HepG2 (cell line): ENCODE data around the gene EFNA3. TPM values are rescaled to one million over a fixed set of nuclear protein-coding genes. Genes with fewer than 3 reads are reported as not detected.

ENCODE experiments used
- ADNP ChIP-seq: sonication (generic); formaldehyde crosslinking; IDR thresholded peaks from 2 replicates; pipeline ENCODE4 v1.4.0; 2020; ENCODE audit warnings: missing genetic modification reagents
- AHR ChIP-seq: IDR thresholded peaks from 2 replicates; pipeline ENCODE4 v1.6.1; 2018; ENCODE audit warnings: missing genetic modification reagents, missing compliant biosample characterization
- CEBPB ChIP-seq: IDR thresholded peaks from 2 replicates; pipeline ENCODE4 v1.6.1; 2011; ENCODE audit warnings: low read depth, low read length, improper control_type of control experiment, borderline replicate concordance
- FUBP1 ChIP-seq: sonication (generic); formaldehyde crosslinking; IDR thresholded peaks from 2 replicates; pipeline ENCODE4 v1.5.1; 2020; ENCODE audit warnings: missing genetic modification reagents, mild to moderate bottlenecking, borderline replicate concordance
- HES4 ChIP-seq: sonication (generic); formaldehyde crosslinking; IDR thresholded peaks from 2 replicates; pipeline ENCODE4 v1.9.0; 2021; ENCODE audit warnings: mild to moderate bottlenecking, missing genetic modification reagents, borderline replicate concordance
- IRF1 ChIP-seq: sonication (generic); formaldehyde crosslinking; IDR thresholded peaks from 2 replicates; pipeline ENCODE4 v1.4.0; 2020; ENCODE audit warnings: low read depth, mild to moderate bottlenecking, missing genetic modification reagents
- MED1 ChIP-seq: sonication (generic); formaldehyde crosslinking; IDR thresholded peaks from 2 replicates; pipeline ENCODE4 v1.4.0; 2020; ENCODE audit warnings: missing genetic modification reagents
- PRDM4 ChIP-seq: sonication (generic); formaldehyde crosslinking; IDR thresholded peaks from 2 replicates; pipeline ENCODE4 v1.9.0; 2021; ENCODE audit warnings: missing genetic modification reagents, borderline replicate concordance
- RARA ChIP-seq: IDR thresholded peaks from 2 replicates; pipeline ENCODE4 v1.6.1; 2016; ENCODE audit warnings: missing genetic modification reagents, missing compliant biosample characterization
- SNAPC2 ChIP-seq: sonication (generic); formaldehyde crosslinking; IDR thresholded peaks from 2 replicates; pipeline ENCODE4 v1.8.1; 2022; ENCODE audit warnings: mild to moderate bottlenecking, missing genetic modification reagents
- SRF ChIP-seq: IDR thresholded peaks from 2 replicates; pipeline ENCODE4 v1.6.1; 2011; ENCODE audit warnings: mild to moderate bottlenecking, low read depth, low read length, moderate library complexity
- TARDBP ChIP-seq: sonication (generic); formaldehyde crosslinking; IDR thresholded peaks from 2 replicates; pipeline ENCODE4 v1.8.0; 2022; ENCODE audit warnings: mild to moderate bottlenecking, missing genetic modification reagents
- ZBTB43 ChIP-seq: sonication (generic); formaldehyde crosslinking; conservative IDR thresholded peaks from 2 replicates; pipeline ENCODE4 v1.4.0; 2020; ENCODE audit warnings: missing genetic modification reagents
- ZFP36 ChIP-seq: fragments of 150-350 bp; IDR thresholded peaks from 2 replicates; pipeline ENCODE4 v1.6.1; 2018; ENCODE audit warnings: borderline replicate concordance, low read length, low read depth; ENCODE audit not compliant: partially characterized antibody
- ZNF333 ChIP-seq: sonication (generic); formaldehyde crosslinking; IDR thresholded peaks from 2 replicates; pipeline ENCODE4 v1.4.0; 2020; ENCODE audit warnings: mild to moderate bottlenecking, missing genetic modification reagents, borderline replicate concordance
- ZNF761 ChIP-seq: sonication (generic); formaldehyde crosslinking; conservative IDR thresholded peaks from 2 replicates; pipeline ENCODE4 v1.4.0; 2020; ENCODE audit warnings: mild to moderate bottlenecking, missing genetic modification reagents
- ZSCAN29 ChIP-seq: sonication (generic); formaldehyde crosslinking; conservative IDR thresholded peaks from 2 replicates; pipeline ENCODE4 v1.4.0; 2020; ENCODE audit warnings: mild to moderate bottlenecking, missing genetic modification reagents
- ZSCAN9 ChIP-seq: IDR thresholded peaks from 2 replicates; pipeline ENCODE4 v1.6.1; 2016; ENCODE audit warnings: borderline replicate concordance
- ZZZ3 ChIP-seq: sonication (generic); formaldehyde crosslinking; IDR thresholded peaks from 2 replicates; pipeline ENCODE4 v1.4.0; 2020; ENCODE audit warnings: missing genetic modification reagents, mild to moderate bottlenecking, borderline replicate concordance
- polyA plus RNA-seq, 8 experiments: library from polyadenylated mRNA; depleted of rRNA in 3 of 8; stranded (reverse) in 7 of 8; unstranded in 1 of 8; fragments of >200 nt; fragmentation: Illumina TruSeq in 4 of 8; extraction: Trizol in 4 of 8; gene quantifications; 2 replicates each; pipeline versions ENCODE4 v1.2.1 to v1.2.3, GENCODE V29; 2011 to 2016; ENCODE audit warnings: low read depth in 4 of 8, missing spikeins in 1 of 8, mixed read lengths in 1 of 8; ENCODE audit not compliant: insufficient read depth in 1 of 8
- total RNA-seq, 5 experiments: library from RNA; depleted of rRNA; stranded (reverse); fragments of >200 nt; fragmentation: Illumina TruSeq; extraction: Trizol; gene quantifications; 2 replicates each; pipeline ENCODE4 v1.2.3, GENCODE V29; 2016; ENCODE audit warnings: low read depth in 1 of 5
- TF ChIP-seq, protein P1 (sequence below): sonication (generic); formaldehyde crosslinking; IDR thresholded peaks from 2 replicates; pipeline ENCODE4 v1.4.0; 2020; ENCODE audit warnings: missing genetic modification reagents, mild to moderate bottlenecking, borderline replicate concordance

Gene EFNA3
- total and polyA plus RNA-seq, 2 of the 13 experiments (the other 11 are each of a cell fraction or from before 2014, with no cell fraction given): 1.0 to 5.7 TPM

DNA sequence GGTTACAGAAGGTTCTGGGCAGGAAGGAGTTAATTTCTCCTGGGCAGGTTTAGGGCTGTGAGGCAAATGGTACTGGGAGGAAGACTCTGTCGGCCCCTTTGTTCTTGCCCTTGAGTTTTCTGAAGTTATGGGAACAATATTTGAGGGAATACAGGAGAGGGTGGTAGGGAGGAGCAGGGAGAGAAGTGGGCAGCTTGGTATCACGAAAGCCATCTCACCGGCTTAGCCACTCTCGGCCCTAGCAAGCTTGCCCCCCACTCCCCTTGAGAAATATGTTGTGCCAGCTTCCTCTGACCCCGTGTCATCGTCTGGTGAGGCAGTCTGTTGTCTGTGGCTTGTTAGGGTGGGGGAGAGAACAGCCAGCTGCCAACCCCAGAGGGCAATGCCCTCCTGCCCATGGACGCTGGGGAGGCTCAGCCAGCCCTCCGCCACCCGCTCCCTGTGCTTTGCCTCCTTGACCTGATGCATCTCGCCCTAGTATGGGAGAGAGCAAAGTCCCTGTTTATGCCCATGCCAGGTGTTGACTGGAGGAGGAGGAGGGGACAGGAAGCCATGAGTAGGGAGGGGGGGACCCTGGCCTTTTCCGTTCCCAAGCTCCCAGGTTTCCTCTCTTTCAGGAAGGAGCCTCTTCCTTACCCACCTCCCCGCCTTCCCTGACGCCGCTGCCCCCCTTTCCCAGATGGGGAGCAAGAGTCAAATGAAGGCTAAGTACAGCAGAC is 50.3 kb downstream of the EFNA3 start (continued):
- TF ChIP-seq PRDM4 (CRISPR knock-in tag) (no peak), ZSCAN29 (peak; percentile 81), CEBPB (no peak), IRF1 (peak; percentile 82; the same call in 1 of the 2 replicates), ZFP36 (no peak), ADNP (CRISPR knock-in tag) (no peak), MED1 (CRISPR knock-in tag) (peak; percentile 97), RARA (peak; percentile 92), ZBTB43 (CRISPR knock-in tag) (peak; percentile 89), FUBP1 (peak; percentile 86; the same call in 1 of the 2 replicates), HES4 (CRISPR knock-in tag) (peak; percentile 76; the same call in 1 of the 2 replicates), ZZZ3 (CRISPR knock-in tag) (0 out of 2 replicates have a peak, but pooled peaks have one; percentile 83), TARDBP (CRISPR knock-in tag) (0 out of 2 replicates have a peak, but pooled peaks have one; percentile 21), SRF (peak; percentile 58), ZNF761 (CRISPR knock-in tag) (0 out of 2 replicates have a peak, but pooled peaks have one; percentile 56), ZSCAN9 (CRISPR knock-in tag) (no peak), AHR (CRISPR knock-in tag) (no peak), ZNF333 (CRISPR knock-in tag) (no peak), SNAPC2 (no peak)
- TF ChIP-seq, protein P1, sequence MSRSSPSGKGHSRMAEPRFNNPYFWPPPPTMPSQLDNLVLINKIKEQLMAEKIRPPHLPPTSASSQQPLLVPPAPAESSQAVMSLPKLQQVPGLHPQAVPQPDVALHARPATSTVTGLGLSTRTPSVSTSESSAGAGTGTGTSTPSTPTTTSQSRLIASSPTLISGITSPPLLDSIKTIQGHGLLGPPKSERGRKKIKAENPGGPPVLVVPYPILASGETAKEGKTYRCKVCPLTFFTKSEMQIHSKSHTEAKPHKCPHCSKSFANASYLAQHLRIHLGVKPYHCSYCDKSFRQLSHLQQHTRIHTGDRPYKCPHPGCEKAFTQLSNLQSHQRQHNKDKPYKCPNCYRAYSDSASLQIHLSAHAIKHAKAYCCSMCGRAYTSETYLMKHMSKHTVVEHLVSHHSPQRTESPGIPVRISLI (CRISPR knock-in tag): peak; percentile 61; the same call in 1 of the 2 replicates
